Astrocyte of the spinal cord (primary cell): ENCODE data around the gene MPG.

Experiments
- DNase-seq: peaks from one replicate; pipeline ENCODE4 v3.0.0; 2011; ENCODE audit warnings: low read depth, low spot score
- H3K4me3 ChIP-seq: 2 replicates; pipeline ENCODE4 v1.5.1; 2011; ENCODE audit warnings: low read depth, mild to moderate bottlenecking, low read length, moderate library complexity
- CTCF ChIP-seq: IDR thresholded peaks from 2 replicates; pipeline ENCODE4 v1.5.1; 2012; ENCODE audit warnings: low read depth, mild to moderate bottlenecking, low read length, inconsistent platforms
- in situ Hi-C: cut with HindIII; loops from 2 replicates; pipeline ENCODE4 v1.10.0; 2017; ENCODE audit warnings: low sequenced_read_pairs

The MPG gene

GRCh38 chr16:74051-74746 lies 3.8 kb upstream of the MPG start:
- in situ Hi-C loops, result no loop called here
- DNase-seq, result no peak
- no peak for TF ChIP-seq CTCF
- H3K4me3 ChIP-seq, result no peak overlapping the region

GRCh38 chr16:74747-75334 lies 3.2 kb upstream of the MPG start:
- in situ Hi-C loops, result no loop called here
- no peak for TF ChIP-seq CTCF
- no peak for DNase-seq
- H3K4me3 ChIP-seq, result no peak overlapping the region

GRCh38 chr16:75580-76501 lies 2.2 kb upstream of the MPG start:
- in situ Hi-C loops, result no loop called here
- TF ChIP-seq CTCF, result peak; percentile 28
- no peak overlapping the region for H3K4me3 ChIP-seq
- DNase-seq, result peak; percentile 77

GRCh38 chr16:76535-77272 lies 1.3 kb upstream of the MPG start:
- peak; percentile 69 for DNase-seq
- H3K4me3 ChIP-seq, result no peak overlapping the region
- TF ChIP-seq CTCF, result no peak
- in situ Hi-C loops, result no loop called here

- TF ChIP-seq CTCF, result no peak
- H3K4me3 ChIP-seq, result peak overlapping the region; percentile 65
- in situ Hi-C loops, result no loop called here
- DNase-seq, result peak; percentile 54
These were observed 685 bp upstream of the MPG start for GRCh38 chr16:77273-77806.
